ENCODE measurements around the gene ABCG1. TPM values are rescaled to one million over a fixed set of nuclear protein-coding genes. Genes with fewer than 3 reads are reported as not detected.
A peak's percentile ranks its signal among the peaks of the same experiment; 100 is the strongest.

Gene ABCG1
- total and polyA plus RNA-seq, 7 donors: 6.0 to 19.3 (median 11.6) TPM

DNA sequence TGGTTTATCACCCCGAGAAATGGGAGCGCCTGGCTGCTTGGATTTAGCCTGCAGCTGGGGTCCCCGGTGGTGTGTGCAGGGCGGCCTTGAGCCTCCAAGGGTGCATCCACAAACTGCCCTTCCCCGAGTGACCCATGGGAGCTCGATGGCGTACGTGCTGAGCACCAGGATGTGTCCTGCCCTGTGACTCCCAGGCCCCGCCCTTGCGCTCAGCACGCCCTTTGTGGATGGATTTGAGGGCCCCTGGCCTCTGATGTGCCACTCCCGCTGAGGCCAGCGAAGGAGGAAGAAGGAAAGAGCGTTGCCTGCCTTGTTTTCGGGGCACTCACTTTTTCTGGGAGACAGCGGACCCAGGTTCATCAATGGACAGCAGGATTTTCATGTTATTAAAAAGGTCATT, 98.0 kb downstream of the ABCG1 start:
- no peak overlapping the region for H3K4me3 ChIP-seq
- H3K9me3 ChIP-seq: no peaks in the 10 kb centered on the region
- WGBS, 2 donors: 22 to 73% methylated on average over 16 of the region's 16 CpGs
- peak in 1 of 4 donors; percentile 23 for TF ChIP-seq POLR2AphosphoS5 (IDR thresholded peaks at IDR 0.05)
- TF ChIP-seq, protein P1, sequence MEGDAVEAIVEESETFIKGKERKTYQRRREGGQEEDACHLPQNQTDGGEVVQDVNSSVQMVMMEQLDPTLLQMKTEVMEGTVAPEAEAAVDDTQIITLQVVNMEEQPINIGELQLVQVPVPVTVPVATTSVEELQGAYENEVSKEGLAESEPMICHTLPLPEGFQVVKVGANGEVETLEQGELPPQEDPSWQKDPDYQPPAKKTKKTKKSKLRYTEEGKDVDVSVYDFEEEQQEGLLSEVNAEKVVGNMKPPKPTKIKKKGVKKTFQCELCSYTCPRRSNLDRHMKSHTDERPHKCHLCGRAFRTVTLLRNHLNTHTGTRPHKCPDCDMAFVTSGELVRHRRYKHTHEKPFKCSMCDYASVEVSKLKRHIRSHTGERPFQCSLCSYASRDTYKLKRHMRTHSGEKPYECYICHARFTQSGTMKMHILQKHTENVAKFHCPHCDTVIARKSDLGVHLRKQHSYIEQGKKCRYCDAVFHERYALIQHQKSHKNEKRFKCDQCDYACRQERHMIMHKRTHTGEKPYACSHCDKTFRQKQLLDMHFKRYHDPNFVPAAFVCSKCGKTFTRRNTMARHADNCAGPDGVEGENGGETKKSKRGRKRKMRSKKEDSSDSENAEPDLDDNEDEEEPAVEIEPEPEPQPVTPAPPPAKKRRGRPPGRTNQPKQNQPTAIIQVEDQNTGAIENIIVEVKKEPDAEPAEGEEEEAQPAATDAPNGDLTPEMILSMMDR (IDR thresholded peaks at IDR 0.05): no peak
- TF ChIP-seq POLR2A (IDR thresholded peaks at IDR 0.05): peak in 1 of 2 donors; percentile 41
- no peak for TF ChIP-seq EP300 (IDR thresholded peaks at IDR 0.05)
- peaks cover 0 to 18% (median 4%) of the 10 kb centered on the region in 3 donors for H3K27me3 ChIP-seq
- no peaks in the 10 kb centered on the region for H3K36me3 ChIP-seq
- intact Hi-C loops (cut with DNase I): no loop called here
- no peak overlapping the region for H3K27ac ChIP-seq
- H3K4me1 ChIP-seq: no peaks in the 10 kb centered on the region
- DNase-seq: no peak

DNA sequence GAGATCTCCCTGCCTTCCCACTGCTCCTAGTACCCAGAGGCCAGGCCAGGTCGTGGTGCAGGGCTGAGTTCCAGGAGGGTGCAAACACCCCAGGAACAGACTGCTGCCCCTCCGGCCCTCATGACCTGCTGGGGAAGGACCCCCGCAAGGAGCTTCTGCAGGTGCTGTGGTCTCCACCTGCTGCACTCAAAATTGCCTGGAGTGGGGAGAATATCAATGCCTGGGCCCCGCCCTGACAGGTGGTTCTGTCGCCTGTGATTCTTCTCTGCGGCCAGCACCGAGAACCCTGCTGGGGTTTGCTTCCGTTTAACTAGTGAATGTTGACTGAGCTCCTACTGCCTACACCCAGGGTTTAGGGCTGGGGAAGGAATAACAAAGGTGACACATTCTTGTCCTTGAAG, 98.4 kb downstream of the ABCG1 start:
- no peaks in the 10 kb centered on the region for H3K4me1 ChIP-seq
- intact Hi-C loops (cut with DNase I): no loop called here
- WGBS, 2 donors: 17 to 69% methylated on average over 8 of the region's 8 CpGs
- no peak overlapping the region for H3K4me3 ChIP-seq
- H3K9me3 ChIP-seq: no peaks in the 10 kb centered on the region
- no peak overlapping the region for H3K27ac ChIP-seq
- no peaks in the 10 kb centered on the region for H3K36me3 ChIP-seq
- no peak for DNase-seq
- TF ChIP-seq POLR2AphosphoS5 (IDR thresholded peaks at IDR 0.05) (no peak), POLR2A (IDR thresholded peaks at IDR 0.05) (peak in 1 of 2 donors; percentile 3)
- H3K27me3 ChIP-seq: peaks cover 0 to 18% (median 4%) of the 10 kb centered on the region in 3 donors

DNA sequence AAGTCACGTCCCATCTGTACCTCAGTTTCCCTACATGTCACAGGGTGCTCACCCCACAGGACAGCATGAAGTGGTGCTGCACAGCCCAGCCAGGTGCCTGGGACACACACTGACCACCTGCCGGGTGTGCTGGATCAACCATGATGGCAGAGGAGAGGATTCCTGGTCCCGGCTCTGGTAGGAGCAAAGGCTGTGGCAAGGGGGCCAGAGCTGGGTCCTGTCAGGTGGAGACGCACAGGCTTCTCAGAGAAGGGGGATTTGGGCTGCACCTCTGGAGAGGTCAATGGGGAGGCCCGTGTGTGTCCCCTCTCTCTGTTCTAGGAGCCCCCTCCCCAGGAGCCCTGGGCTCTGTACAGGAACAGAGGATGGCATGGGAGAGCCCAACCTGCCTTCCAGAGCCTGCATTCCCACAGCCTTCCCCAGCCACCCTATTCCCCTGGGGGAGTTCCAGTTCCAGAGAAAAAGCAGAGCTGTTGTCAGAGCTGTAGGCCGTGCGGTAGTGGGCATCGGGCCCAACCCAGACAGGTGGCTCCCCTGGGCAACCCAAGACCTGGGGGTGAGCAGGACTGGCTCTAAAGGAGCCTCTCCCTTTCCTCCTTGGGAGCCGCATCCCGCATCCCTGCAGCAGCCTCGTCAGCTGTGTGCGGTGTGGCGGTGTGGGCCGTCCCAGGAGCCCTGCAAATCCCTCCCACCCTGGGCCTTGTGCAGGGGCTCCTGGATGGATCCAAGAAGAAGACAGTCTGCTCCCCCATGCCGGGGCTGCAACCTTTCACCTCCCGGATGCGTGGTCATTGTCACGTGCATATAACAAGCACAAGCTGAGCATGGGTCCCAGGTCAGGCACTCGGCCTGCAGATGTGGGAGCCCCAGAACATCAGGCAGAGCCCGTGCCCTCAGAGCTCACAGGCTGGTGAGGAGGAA, 99.1 kb downstream of the ABCG1 start:
- no peak for TF ChIP-seq POLR2A (IDR thresholded peaks at IDR 0.05)
- no peaks in the 10 kb centered on the region for H3K9me3 ChIP-seq
- H3K36me3 ChIP-seq: no peaks in the 10 kb centered on the region
- no peaks in the 10 kb centered on the region for H3K4me1 ChIP-seq
- intact Hi-C loops (cut with DNase I): no loop called here
- H3K27me3 ChIP-seq: peaks cover 3 to 22% (median 4%) of the 10 kb centered on the region in 3 donors
- no peak overlapping the region for H3K4me3 ChIP-seq
- peak; percentile 45 for DNase-seq
- H3K27ac ChIP-seq: no peak overlapping the region
- 80 to 85% methylated on average over 20 of the region's 20 CpGs for WGBS, 2 donors

GRCh38 chr21:42319376-42319775, 100.4 kb downstream of the ABCG1 start:
- intact Hi-C loops (cut with DNase I): no loop called here
- 27 to 28% methylated on average over 10 of the region's 10 CpGs for WGBS, 2 donors
- Histone ChIP-seq H3K9me3 (no peaks in the 10 kb centered on the region), H3K27ac (no peak overlapping the region), H3K27me3 (peaks cover 3 to 22% (median 4%) of the 10 kb centered on the region in 3 donors), H3K4me3 (no peak overlapping the region), H3K4me1 (no peaks in the 10 kb centered on the region), H3K36me3 (no peaks in the 10 kb centered on the region)
- DNase-seq: peak; percentile 50
- TF ChIP-seq, protein P1 (IDR thresholded peaks at IDR 0.05): no peak
- no peak for TF ChIP-seq POLR2AphosphoS5 (IDR thresholded peaks at IDR 0.05)
- TF ChIP-seq EP300 (IDR thresholded peaks at IDR 0.05): no peak
- no peak for TF ChIP-seq POLR2A (IDR thresholded peaks at IDR 0.05)

DNA sequence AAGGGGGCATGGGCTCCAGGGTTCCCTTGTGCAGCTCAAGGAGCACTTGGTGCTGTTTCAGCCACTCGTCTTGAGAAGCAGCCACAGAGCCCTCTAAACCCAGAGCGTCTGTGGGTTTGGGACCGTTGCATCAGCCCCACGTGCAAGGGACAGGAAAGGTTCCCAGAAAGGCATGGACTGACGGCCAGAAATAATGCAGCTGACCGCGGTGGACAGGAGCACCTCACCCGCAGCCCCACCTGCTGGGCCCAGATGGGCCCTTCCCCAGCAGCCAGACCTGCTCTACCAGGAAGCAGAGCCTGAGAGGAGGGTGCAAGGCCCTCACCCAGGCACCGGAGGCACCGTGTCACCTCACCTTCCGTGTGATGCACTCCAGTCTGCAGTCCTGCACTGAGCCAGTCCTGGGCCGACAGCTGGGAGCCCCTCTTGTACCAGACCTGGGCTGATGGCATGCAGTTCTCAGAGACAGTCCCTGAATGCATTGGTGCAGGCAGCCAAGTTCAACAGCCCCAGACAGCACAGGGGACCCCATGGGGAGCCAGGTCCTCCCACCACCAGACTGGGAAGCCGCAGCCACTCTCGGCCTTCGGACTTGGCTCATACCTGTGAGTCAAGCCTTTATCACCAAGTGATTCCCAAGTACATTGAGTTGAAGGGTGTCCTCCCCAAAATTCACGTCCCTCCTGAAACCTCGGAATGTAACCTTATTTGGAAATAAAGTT, 101.1 kb downstream of the ABCG1 start:
- H3K27ac ChIP-seq: no peak overlapping the region
- H3K9me3 ChIP-seq: no peaks in the 10 kb centered on the region
- no peaks in the 10 kb centered on the region for H3K36me3 ChIP-seq
- H3K27me3 ChIP-seq: peaks cover 3 to 22% (median 4%) of the 10 kb centered on the region in 3 donors
- no peak overlapping the region for H3K4me3 ChIP-seq
- no peaks in the 10 kb centered on the region for H3K4me1 ChIP-seq
- peak; percentile 46 for DNase-seq
- 51 to 69% methylated on average over 17 of the region's 17 CpGs for WGBS, 2 donors
- intact Hi-C loops (cut with DNase I): no loop called here
- TF ChIP-seq POLR2A (IDR thresholded peaks at IDR 0.05) (no peak), EP300 (IDR thresholded peaks at IDR 0.05) (no peak), POLR2AphosphoS5 (IDR thresholded peaks at IDR 0.05) (no peak)
- TF ChIP-seq, protein P1 (IDR thresholded peaks at IDR 0.05): no peak
